GM19463 (cell line): ENCODE measurements around the gene TGM3.

Experiments
- ATAC-seq: cut with Tn5 transposase; IDR thresholded peaks from one replicate; pipeline ENCODE4 v1.9.1; 2021; ENCODE audit warnings: mild to moderate bottlenecking, moderate library complexity; ENCODE audit not compliant: unreplicated experiment

TGM3 gene

GRCh38 chr20:2305029-2305428, 9.2 kb downstream of the TGM3 start:
- no peak for ATAC-seq

DNA sequence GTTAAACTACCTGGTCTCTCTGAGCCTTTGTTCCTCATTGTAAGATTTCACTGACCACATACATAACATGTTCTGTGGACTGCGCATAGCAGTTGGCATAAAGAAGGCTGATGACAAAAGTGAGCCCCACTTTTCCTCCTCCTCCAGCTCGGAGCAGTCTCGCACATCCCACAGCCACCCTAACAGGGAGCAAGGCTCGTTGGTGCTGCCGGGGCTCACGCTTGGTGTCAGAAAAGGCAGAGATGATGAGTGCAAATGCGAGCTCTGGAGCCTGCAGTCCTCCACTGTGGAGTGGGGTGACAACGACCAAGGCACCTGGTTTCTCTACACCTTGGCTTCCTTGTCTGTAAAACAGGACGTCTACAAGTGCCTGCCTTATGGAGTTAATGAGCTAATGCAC, 9.7 kb downstream of the TGM3 start:
- ATAC-seq, result no peak

DNA sequence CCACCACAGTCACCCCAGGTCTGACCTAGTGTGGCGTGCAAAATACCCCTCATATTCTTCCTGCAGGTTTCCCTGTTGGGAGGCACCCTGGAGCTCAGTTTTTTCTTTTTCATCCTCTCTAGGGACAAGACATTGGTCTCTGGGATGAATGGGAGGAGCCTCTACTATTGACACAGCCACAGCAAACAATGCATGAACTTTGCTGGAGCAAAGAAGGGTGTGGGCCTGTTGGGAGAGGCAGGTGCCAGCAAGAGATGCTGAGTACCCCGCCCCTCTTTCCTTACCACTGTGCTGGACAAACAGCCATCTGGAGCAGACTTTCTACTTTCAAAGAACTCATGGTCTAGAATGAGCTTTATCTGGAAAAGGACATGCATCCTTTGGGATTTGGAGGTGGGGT, 10.1 kb downstream of the TGM3 start:
- ATAC-seq, result no peak

GRCh38 chr20:2307136-2307535, 11.3 kb downstream of the TGM3 start:
- ATAC-seq, result no peak

DNA sequence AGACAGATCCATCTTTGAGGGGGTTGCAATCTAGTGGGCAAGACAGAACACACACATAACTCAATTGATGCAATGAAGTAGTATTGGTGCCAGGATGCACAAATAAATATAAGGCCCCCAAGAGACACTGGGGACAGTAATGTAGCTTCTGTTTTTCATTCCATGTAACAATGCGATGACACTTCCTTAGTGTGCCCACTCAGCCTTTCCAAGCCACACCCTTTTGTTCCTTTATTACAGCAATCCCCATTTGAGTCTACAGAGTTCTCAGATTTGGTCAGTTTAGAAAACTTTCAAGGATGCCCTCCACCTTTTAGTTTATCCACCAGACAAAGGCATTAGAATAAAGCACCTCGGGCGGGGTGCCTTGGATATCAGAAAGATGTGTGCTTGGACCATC, 15.5 kb downstream of the TGM3 start:
- ATAC-seq, result no peak

- no peak for ATAC-seq
Measured at GRCh38 chr20:2312876-2313275, 17.1 kb downstream of the TGM3 start.

DNA sequence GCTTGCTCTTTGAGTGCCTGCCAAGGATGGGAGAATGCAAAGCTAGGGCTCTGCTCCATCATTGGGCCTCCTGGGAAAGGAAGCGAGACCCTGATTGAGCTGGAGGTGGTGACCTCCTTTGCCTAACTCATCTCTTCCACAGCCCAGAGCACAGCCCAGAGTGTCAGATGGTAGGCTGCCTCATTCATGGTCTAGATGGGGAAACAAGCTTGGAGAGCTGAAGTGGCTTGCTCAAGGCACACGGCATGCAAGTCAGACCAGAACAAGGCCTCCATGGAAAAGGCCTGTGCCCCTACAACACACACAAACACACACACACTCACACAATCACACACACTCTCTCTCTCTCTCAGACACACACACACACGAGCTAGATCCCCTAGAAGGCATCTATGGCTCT, 17.5 kb downstream of the TGM3 start:
- ATAC-seq, result no peak

GRCh38 chr20:2314759-2315439, 19.1 kb downstream of the TGM3 start:
- ATAC-seq, result no peak

- no peak for ATAC-seq
Measured at GRCh38 chr20:2315440-2315778, 19.6 kb downstream of the TGM3 start.

DNA sequence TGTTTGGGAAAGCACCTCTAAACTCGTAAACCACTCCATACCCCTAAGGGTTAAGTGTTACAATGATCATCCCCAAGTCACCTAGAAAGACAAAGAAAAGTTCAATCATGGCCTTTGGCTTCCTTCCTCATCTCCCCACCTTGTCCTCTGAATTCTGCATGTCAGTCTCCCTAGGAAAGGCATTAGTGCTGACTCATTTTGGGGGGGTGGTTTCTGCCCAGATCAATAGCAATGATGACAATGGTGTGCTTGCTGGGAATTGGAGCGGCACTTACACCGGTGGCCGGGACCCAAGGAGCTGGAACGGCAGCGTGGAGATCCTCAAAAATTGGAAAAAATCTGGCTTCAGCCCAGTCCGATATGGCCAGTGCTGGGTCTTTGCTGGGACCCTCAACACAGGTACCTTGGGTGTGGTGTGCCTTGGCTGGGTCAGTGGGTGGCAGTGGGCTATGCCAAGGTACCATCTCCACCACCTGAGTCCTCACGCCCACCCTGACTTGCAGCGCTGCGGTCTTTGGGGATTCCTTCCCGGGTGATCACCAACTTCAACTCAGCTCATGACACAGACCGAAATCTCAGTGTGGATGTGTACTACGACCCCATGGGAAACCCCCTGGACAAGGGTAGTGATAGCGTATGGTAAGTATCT, 21.2 kb downstream of the TGM3 start:
- ATAC-seq, result no peak

GRCh38 chr20:2320813-2321658, 25.2 kb downstream of the TGM3 start:
- no peak for ATAC-seq

GRCh38 chr20:2323051-2323450, 27.2 kb downstream of the TGM3 start:
- ATAC-seq, result no peak

GRCh38 chr20:2326046-2326445, 30.2 kb downstream of the TGM3 start:
- no peak for ATAC-seq

DNA sequence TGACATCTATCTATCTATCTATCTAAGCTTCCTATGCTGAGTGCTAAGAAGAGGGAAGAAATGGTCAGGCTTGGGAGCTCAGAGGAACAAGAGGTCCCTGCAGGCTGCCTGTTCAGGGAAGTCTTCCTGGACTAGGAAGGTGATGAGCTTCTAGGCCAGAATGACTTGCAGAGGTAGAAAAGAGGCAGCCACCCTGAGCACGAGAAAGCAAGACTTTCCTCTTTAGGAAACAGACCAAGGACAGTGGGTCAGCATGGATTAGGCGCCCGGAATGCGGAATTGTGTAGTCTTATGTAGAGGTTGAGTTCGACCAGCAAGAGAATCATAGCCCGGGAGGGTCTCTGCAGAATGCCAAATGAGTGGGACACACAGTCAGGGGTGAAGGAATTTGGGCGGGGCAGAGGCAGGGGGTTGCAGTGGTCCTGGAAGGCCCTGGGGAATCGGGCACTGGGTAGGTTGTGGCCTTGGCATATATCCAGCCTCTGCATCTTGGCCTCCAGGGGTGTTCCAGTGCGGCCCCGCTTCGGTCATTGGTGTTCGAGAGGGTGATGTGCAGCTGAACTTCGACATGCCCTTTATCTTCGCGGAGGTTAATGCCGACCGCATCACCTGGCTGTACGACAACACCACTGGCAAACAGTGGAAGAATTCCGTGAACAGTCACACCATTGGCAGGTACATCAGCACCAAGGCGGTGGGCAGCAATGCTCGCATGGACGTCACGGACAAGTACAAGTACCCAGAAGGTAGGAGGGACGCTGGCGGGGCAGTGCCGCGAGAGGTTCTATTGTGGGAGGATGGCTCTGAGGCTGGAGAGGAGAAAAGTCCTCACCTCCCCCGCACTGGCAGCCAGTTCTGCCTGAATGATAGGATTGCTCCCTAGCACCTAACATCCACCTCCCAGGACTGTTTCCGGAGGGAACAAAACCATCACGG, 32.1 kb downstream of the TGM3 start:
- no peak for ATAC-seq

GRCh38 chr20:2329286-2329685, 33.5 kb downstream of the TGM3 start:
- ATAC-seq, result no peak

DNA sequence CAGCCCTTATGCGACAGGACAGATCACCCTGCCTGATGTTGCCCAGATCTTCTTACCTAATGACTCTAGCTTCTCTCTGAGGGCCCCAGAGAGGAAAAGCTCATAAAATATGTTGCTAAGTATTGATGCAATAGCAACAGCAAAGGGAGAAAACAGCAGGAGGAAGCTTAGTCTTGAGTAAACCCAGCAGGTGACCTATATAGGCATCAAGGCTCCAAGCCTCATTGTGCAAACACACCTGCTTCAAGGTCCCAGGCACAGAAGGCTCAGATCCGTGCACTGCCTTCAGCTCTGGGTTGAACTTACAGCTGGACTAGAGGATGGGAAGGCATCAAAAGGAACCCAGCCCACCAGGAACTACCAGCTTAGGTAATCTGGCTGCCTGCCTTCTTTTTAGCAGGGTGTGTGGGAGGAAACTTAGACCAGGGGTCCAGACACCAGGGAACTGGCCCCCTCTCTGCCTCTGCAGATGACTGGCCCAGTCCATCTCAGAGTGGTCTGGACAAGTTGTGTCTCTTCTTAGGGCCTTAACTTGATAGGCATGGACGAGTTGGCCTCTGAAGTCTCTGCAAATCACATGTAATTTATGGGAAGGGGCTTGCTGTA, 34.4 kb downstream of the TGM3 start:
- ATAC-seq, result no peak

DNA sequence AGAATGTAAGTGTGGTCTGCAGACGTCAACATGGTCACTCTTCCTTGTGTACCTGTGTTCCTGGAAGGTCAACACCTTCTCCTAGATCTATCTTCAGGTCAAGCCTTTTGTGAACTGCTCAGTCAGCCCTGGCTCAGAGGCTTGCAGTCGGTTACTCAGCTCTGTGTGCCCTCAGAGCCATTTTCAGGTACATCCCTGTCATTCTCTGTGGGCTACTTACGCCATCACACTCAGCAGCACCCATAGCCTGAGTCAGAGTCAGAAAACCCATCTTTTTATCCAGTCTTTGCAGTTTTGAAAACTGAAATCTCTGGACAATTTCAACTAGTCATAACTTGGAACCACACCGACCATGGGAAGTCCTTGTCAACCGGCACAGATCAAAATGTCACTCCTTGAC, 35.3 kb downstream of the TGM3 start:
- no peak for ATAC-seq

GRCh38 chr20:2331901-2332565, 36.2 kb downstream of the TGM3 start:
- no peak for ATAC-seq

- no peak for ATAC-seq
Measured at GRCh38 chr20:2332711-2333110, 36.9 kb downstream of the TGM3 start.

GRCh38 chr20:2333821-2334220, 38.0 kb downstream of the TGM3 start:
- ATAC-seq, result no peak
